IPS DF 19.7 (cell line): ENCODE measurements around the gene ANKEF1.
"Not testable (repeated sequence)": the region's sequence is repeated elsewhere in the genome, so short reads cannot be mapped to it uniquely, and the experiment has no call there.

Experiments used
- DNase-seq: peaks from one replicate; pipeline ENCODE4 v3.0.0-alpha.2; 2013; ENCODE audit warnings: low read depth, low spot score

The ANKEF1 gene

DNA sequence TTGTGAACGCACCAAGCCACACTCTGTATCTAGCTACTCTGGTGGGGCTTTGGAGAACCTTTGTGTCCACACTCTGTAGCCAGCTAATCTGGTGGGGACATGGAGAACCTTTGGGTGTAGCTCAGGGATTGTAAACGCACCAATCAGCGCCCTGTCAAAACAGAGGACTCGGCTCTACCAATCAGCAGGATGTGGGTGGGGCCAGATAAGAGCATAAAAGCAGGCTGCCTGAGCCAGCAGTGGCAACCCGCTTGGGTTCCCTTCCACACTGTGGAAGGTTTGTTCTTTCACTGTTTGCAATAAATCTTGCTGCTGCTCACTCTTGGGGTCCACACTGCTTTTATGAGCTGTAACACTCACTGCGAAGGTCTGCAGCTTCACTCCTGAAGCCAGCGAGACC, 2.5 kb upstream of the ANKEF1 start:
- DNase-seq, result not testable (repeated sequence)

DNA sequence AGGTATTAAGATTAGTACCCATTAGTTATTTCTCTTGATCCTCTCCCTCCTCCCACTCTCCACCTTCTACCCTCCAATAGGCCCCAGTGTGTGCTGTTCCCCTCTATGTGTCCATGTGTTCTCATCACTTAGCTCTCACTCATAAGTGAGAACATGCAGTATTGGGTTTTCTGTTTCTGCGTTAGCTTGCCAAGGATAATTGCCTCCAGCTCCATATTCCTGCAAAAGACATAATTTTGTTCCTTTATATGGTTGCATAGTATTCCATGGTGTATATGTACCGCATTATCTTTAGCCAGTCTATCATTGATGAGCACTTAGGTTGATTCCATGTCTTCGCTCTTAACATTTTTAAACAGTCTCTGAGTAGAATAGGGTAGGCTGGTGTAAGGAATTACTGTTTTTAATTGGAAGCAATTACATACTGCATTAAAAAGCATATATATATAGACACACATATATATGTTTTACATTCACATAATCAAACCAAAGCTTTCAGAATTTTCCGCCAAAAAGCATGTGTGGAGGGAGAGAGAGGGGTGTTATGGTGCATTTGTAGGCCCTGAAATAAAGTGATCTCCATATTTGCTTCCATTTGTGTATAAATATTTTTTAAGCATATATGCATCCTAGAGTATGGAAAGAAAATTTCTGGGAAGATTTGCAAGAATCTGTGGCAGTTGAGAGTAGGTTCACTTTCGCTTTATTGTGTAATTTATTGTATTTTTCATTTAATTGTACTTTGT, 709 bp upstream of the ANKEF1 start:
- DNase-seq, result no peak

DNA sequence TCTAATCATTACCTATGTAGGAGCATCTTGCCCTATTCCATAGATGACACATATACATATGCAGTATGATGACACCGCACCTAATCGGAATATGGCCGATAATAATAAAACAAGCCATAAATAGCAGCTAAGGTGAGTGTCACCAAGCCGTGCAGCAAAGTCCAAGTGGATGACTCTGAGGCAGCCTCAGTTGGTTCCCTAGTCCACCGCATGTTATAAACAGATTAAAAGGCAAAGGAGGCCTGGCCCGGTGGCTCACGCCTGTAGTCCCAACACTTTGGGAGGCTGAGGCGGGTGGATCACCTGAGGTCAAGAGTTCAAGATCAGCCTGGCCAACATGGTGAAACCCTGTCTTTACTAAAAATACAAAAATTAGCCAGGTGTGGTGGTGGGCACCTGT, 1.5 kb downstream of the ANKEF1 start:
- not testable (repeated sequence) for DNase-seq

DNA sequence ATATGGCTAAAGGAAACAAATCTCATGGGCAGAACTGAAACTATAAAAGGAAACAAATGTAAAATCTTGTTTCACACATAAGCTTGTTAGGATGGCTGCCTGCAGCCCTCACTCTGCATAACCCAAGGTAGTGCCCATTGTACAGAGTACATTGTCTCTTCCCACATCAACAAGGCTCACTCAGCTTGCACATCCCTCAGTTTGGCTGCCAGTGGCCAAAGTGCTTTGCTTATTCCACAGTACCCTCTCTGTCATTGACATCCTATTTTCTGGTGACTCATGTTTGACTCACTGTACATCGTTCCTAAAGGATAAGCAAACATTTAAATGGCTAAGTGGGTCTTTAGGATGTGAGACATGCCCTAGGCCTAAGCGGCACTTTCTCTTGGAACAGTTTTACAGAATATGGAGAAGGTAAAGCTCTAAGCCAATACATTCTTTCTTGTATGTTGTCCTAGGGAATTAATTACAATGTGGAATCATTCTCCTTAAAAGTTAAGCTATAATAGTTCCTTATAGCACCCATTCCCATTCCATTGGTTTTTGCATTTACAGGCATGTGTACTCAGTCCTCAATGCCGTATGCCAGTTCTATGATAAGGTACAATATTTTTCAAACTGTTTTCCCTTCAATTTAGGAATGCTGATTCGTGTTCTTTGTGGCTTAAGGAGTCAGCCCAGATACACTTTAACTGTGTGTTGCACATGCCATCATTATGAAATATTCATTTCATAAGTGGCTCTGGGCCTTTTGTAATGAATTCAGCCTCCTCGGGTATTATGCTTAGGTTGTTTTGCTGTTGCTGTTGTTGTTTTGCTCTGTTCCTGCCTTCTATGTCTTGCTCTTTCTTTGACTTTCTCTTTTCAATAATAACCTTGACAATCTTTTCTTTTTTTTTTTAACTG, 5.5 kb downstream of the ANKEF1 start:
- no peak for DNase-seq

DNA sequence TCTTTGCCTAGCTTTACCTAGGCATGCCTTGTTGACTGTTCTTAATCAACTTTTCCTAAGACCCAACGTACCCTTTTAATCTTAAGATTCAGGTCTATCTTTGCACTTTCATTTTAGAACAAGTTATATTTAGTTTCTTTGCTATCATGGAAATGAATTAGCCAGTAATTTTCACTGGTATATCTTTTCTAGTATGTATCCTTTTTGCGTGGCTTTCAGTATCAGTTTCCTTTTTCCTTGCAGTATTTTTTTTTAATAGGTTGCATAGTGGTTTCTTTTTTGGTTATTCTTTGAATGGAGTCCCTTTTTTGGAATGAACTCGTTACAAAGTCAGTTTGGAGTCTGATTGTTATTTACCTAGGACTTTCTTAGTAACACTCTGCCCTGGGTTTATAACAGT, 7.3 kb downstream of the ANKEF1 start:
- no peak for DNase-seq

DNA sequence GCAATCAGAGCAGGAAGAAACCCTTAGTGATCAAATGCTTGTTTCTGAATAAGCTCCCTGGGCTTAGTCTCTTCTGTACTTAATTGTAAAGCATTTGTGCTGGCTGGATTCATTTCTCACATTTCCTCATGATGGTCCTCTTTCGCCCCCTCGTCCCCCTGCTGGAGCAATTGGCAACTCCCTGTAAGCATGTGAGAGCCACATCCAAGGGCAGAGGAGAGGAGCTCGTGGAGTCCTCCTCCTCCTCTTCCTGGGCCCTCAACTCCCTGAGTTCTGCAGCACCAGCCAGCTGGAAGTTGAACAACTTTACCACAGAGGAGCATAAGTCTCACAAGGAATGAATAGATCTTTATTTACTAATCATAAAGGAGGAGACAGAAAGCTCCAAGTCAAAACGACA, 12.6 kb downstream of the ANKEF1 start:
- DNase-seq, result peak; percentile 20

DNA sequence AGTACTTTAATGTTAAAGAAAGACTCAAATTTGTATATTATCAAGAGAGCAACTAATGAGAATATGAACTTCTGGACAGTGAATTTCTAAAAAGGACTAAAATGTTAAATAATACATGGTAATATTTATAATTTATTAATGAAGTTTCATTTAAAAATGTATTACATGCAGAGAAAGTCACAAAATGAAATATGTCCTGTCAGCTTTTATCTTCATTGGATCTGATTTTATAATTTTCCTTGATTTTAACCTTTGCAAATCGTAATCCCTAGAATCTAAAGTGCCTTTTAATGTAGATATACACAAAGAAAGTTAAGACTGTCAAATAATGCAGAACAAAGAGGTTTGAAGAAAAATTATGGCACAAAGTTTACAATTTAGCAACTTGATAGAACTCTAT, 16.4 kb downstream of the ANKEF1 start:
- DNase-seq, result no peak

DNA sequence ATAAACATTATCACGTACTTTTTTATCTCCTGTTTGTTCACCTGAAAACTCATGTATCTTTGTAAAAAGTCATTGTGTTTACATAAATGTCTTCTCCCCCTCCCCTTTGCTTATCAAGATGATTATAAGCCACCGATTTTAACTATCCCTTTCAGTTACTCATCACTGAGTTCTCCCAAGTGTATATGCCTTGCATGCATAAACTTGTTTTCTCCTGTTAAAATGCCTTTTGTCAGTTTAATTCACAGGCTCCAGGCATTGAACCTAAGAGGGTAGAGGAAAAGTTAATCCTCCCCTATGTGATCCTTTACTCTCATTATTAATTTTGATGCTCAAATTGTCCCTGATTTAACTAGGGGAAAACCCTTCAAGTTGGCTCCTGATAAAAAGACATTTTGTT, 24.2 kb downstream of the ANKEF1 start:
- DNase-seq, result no peak

DNA sequence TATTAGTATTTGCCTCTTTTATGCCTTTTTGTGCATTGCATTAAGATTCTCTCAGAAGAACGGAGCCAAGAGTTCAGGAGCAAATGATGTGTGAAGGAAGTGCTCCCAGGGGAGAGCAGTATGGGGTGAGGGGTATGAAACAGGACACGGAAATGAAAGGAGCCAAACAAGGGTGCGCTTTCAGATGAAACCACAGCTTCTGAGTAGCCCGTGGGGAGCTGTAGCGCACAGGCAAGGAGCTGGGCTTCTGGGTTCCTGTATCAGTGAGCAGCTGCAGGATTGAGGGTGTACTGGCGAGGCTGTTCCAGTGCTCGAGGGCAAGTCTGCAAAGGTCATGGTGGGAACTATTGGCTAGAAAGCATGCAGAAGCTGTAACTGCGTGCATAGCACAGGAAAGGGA, 25.4 kb downstream of the ANKEF1 start:
- no peak for DNase-seq

DNA sequence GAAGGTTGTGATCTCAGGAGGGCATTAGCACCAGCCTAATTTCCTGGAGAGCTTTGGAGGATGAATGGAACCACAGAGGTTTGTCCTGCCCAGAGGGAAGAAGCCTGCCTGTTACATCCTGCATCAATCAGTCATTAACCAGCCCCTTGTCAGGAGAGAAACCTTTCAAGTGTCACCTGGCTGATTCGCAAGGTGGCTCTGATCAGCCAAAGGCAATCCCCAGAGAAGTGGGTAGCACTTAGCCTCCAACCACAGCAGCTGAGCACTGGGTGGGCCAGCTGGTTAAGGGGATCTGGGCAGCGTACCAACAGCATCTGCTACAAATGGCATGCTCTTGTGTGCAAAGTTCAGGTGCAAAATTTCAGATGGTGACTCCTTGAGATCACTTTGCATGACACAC, 26.9 kb downstream of the ANKEF1 start:
- DNase-seq, result no peak

DNA sequence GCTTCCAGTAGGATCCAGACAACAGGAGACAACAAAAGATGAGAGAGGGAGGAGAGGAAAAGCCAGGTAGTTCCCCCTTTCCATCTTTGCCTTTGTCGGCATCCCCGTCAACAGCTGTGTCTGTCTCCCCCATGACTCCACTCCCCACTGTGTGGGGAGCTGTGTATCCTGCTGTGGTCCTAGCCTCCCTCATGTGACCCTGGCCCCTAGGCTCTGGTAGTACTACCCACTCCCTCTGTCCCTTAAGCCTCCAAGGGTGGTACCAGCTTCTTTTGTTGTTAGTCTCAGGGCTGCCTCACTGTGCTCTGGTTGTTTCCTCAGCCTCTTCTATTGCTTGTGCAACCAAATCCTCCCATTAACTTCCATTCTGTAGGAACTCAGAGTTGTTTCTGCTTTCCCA, 28.7 kb downstream of the ANKEF1 start:
- no peak for DNase-seq

DNA sequence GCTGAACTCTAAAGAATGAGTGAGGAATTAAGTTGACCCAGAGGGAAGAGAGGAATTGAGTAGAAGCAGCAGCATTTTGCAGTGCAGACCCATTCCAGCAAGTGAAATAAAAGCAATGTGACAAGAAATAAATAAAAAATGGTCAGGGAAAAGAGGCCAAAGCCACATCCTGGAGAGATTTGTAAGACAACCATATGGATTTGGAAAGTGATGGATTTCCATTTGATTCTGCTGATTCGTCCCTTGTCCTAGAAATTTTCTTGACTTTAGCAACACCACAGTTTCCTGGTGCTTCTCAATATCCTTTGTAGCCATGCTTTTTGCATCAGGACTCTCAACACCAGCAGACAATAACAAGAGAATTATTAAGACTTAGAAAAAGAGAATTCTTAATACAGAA, 29.8 kb downstream of the ANKEF1 start:
- no peak for DNase-seq

DNA sequence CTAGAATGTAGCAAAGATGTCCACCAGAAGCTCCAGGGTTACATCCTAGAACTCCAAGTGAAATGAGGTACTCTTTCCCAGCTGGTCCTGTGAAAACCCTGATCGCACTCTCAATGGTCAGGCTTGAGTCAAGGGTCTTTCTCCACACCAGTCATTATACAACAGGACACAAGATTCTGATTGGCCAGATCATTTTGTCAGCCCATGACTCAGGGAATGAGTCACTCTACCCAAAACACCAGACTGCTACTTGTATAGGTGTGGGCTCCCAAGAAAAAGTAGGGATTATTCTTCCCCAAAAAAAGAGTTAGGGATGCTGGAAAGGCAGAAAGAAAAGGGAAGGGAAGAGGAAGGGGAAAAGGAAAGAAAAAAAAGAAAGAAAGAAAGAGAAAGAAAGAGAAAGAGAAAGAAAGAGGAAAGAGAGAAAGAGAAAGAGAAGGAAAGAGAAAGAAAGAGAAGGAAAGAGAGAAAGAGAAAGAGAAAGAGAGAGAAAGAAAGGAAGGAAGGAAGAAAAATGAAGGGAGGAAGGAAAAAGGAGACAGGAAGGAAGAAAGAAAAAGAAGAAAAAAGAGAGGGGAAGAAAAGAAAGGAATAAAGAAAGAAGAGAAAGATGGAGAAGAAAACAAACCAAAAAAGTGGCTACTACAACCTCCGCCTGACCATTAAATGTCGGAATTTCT, 30.5 kb downstream of the ANKEF1 start:
- DNase-seq, result no peak

DNA sequence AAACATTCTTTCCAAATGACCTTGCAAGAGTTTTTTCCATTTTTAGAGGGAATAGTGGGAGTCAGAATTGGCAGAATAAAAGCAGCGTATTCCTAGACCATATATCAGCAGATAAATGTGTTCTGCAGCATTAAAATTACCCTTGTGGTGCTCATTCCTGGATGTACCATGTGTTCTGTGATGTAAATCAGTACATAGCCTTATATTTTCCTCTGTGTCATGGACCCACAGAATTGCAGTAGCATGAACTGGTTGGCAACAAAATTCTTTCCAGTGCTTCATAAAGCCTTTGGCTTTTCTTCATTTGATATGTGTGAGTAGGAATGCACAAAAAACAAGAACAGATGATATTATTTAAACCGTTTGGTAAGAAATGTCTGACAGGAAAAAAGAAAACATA, 32.5 kb downstream of the ANKEF1 start:
- no peak for DNase-seq

DNA sequence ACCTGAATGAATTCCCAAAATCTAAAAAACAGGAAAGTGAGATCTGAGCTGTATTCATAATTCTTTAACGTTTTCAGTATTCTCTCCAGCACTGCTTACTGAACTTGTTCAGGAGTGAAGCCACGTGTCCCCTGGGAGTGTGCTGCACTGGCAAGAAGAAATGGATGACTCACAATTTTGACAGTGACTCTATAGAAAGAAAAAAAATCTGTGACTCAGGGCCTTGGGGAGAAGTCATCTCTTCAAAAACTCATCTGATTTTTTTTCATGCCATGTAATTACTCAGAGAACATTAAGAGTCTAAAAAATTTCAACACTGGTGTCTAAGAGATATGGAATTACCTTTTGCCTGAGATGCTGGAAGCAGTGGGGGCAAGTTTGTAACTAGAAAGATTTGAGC, 39.7 kb downstream of the ANKEF1 start:
- no peak for DNase-seq

DNA sequence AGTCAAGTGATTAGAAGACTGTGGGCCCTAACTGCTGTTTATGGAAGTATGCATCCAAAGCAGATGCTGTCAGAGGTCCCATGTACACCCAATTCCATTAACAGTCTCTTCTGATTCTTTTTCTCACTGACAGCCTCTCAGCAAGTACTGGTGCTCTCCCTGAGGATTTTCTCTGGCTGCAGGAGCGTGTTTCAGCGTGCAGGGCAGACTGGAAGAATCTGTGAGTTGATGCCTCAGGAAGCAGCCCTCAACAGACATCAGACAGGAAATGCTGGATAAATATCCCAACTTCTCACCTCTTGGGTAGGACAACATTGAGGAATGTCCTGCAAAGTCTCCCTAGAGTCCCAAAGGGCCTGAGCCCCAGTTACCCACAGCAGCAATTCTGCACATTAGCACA, 40.8 kb downstream of the ANKEF1 start:
- DNase-seq, result no peak

DNA sequence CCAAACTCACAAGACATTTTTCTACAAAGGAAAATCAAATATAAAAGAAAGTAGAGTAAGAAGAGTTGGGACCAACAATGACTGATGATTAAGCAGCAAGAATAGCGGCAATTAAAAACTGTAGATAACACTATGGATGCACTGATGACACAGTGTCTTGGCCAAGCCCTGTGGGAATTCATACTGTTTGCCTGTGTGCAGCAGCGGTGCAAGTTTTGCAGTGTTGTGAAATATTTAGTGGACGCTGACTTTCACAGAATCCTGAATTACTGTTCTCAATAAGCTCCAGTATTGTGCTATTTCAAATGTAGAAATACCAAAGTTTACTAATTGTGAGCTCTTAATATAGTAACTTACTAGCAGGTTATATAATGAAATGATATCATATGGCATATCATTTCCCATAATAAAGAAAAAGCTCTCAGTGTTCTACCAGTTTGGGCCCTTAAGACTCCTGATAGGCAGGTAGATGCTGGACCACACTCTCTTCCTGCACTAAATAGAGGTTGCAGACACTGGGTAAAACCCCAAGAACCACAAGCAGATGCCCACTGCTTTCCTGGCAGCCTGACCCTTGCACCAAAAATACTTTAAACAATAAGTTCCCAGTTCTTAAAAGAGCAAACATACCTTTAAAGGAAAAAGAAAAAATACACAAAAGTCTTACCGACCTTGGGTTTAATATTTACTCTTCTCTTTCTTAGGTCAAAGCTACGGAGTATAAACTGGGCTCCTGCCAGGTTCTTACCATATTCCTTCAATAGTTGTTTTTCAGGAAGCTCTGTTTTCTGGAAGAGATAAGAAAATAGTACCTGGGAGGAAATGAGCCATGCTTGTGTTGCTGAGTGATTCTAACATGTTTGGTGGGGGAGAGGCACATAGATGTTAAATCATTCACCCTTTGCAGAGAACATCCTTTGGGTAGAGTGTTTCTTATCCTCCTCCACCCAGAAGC, 41.6 kb downstream of the ANKEF1 start:
- no peak for DNase-seq

DNA sequence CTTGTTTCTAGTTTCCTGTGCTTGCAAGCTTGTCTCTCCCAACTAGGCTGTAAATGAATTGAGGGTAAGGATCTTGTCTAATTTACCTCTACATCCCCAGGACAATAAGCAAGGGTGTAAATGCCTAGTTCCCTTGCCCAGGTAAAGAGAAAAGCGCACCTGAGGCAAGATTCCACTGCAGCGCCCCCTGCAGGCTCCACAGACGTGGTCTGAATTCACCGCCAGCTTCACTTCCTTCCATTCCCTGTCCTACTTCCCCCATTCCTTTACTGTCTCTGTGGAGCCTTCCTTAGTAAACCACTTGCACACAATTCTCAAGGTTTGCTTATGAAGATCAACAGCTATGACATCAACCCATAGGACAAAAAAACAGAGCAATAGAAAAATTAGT, 42.3 kb downstream of the ANKEF1 start:
- no peak for DNase-seq

DNA sequence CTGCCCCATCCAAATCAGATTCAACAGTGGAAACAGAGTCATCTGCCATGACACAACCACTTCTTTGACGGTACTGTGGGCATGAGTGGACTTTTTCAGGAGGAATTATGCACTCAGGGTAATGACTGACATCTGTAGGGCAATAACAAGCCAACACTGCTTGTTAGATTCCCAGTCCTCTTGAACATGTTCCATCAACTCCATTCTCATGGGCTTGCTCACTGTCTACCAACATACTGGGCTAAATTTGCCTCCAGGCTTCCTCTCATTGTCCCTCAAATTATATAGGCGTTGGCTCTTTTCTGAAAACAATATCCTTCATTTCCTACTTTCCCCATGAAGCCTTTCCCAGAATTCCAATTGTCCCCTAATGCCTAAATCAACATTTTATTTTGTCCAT, 43.1 kb downstream of the ANKEF1 start:
- DNase-seq, result no peak

DNA sequence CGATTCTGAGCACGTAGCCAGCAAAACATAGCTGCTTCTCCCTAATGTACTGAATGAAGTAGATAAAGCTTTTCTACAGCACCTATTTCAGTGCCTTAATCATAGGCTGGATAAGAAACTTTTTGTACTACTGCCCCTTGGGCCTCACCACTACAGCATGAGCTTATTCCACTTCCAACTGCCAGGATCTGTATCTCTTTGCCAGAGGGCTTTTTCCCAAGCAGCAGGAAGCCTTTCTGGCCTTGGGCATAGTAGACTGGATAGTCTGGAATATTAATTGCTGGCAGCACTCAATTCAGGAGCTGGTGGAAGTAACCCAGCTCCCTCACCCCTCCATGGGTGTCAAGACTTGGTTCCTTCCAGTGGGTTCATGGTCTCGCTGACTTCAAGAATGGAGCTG, 43.6 kb downstream of the ANKEF1 start:
- no peak for DNase-seq

DNA sequence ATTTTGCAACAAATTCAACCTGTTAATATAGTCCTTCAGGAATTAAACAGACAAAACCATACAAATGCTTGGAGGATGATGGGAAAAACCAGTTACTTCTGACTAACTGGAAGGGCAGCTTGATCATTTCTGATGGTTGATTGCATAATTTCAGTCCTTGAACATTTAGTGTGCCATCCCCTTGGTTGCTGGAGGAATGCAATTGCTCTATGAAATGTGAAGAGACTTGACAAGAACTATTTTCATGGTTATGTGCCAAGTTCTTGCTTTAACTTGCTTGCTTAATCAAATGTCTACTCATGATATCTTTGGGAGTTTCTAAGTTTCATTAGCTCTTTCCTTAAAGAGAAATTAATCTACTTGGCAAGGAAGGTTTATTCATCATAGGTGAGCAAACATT, 45.2 kb downstream of the ANKEF1 start:
- DNase-seq, result no peak
